Neural progenitor cell (in vitro differentiated cells): ENCODE data around the gene PON2.

Experiments used
- EZH2 ChIP-seq: fragments of 200-600 bp; sonication (generic); IDR thresholded peaks from 2 replicates; pipeline ENCODE4 v1.6.1; 2017; ENCODE audit warnings: antibody characterized with exemption, mild to moderate bottlenecking, moderate library complexity
- EZH2phosphoT487 ChIP-seq: fragments of 200-600 bp; sonication (generic); IDR thresholded peaks from 2 replicates; pipeline ENCODE4 v1.6.1; 2017; ENCODE audit warnings: antibody characterized with exemption
- TF ChIP-seq, protein P1 (sequence below): fragments of 200-600 bp; sonication (generic); IDR thresholded peaks from 2 replicates; pipeline ENCODE4 v1.5.1; 2017; ENCODE audit warnings: antibody characterized with exemption, mild to moderate bottlenecking

DNA sequence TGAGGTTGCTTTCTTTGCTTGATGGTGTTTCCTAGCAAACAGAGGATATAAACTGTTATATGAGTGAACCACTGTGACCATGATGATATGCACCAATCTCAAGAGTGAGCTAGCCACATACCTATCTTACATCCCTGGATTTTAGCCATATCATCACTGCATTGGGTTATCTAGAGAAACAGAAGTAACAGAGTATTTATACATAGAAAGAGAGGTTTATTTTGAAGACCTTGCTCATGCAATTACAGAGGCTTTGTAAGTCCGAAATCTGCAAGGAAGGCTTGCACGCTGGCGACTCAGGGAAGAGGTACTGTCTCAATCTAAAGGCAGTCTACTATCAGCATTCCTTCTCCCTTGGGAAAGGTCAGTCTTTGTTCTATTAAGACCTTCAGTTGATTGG is 11.8 kb upstream of the PON2 start:
- TF ChIP-seq, protein P1, sequence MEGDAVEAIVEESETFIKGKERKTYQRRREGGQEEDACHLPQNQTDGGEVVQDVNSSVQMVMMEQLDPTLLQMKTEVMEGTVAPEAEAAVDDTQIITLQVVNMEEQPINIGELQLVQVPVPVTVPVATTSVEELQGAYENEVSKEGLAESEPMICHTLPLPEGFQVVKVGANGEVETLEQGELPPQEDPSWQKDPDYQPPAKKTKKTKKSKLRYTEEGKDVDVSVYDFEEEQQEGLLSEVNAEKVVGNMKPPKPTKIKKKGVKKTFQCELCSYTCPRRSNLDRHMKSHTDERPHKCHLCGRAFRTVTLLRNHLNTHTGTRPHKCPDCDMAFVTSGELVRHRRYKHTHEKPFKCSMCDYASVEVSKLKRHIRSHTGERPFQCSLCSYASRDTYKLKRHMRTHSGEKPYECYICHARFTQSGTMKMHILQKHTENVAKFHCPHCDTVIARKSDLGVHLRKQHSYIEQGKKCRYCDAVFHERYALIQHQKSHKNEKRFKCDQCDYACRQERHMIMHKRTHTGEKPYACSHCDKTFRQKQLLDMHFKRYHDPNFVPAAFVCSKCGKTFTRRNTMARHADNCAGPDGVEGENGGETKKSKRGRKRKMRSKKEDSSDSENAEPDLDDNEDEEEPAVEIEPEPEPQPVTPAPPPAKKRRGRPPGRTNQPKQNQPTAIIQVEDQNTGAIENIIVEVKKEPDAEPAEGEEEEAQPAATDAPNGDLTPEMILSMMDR, result no peak
- TF ChIP-seq EZH2 (no peak), EZH2phosphoT487 (no peak)
